Smooth muscle cell of bladder (primary cell): ENCODE results near the gene FKBP7. TPM values are rescaled to one million over a fixed set of nuclear protein-coding genes. Genes with fewer than 3 reads are reported as not detected.

Experiments
- total RNA-seq: library from RNA; depleted of rRNA; stranded (reverse); fragments of >200 nt; gene quantifications from 2 replicates; pipeline ENCODE4 v1.2.3, GENCODE V29; 2014

Gene FKBP7
- 81.6 and 102 TPM in 2 replicates for total RNA-seq

GRCh38 chr2:178478439-178479274 is at the start of gene FKBP7:
Gene FKBP7, minus strand, starts transcription at chr2:178478600. Its CDS starts 101 bp downstream, at chr2:178478499.

GRCh38 chr2:178480227-178481181 is 2.1 kb upstream of the FKBP7 start, which contains the start of gene PLEKHA3:
Gene PLEKHA3, plus strand, starts transcription at chr2:178480457. Its CDS starts 413 bp downstream, at chr2:178480870.

GRCh38 chr2:178450774-178451525 is 27.4 kb downstream of the FKBP7 start, which contains the start of the genes PJVK and PRKRA:
Gene PJVK, plus strand, starts transcription at chr2:178451378. Its CDS starts 2,032 bp downstream, at chr2:178453410.
Gene PRKRA, minus strand, starts transcription at chr2:178451175. Its CDS starts 145 bp downstream, at chr2:178451030.

Other genes with a start within 250 kb of the FKBP7 start
- gene PRKRA, start 27.4 kb downstream of the FKBP7 start, total RNA-seq: 39.4 and 43.5 TPM in 2 replicates
- 1.8 and 2.1 TPM in 2 replicates for gene PJVK, start 27.2 kb downstream of the FKBP7 start, total RNA-seq
- gene PLEKHA3, start 1.9 kb upstream of the FKBP7 start, total RNA-seq: 3.7 and 5.6 TPM in 2 replicates